H54 (cell line): ENCODE results near the gene ACSL5.
A peak's percentile ranks its signal among the peaks of the same experiment; 100 is the strongest.
"Not testable (repeated sequence)": the region's sequence is repeated elsewhere in the genome, so short reads cannot be mapped to it uniquely, and the experiment has no call there.

Source experiments
- DNase-seq: peaks from one replicate; pipeline ENCODE4 v3.0.0; 2011; ENCODE audit warnings: low spot score, mixed read lengths; ENCODE audit not compliant: insufficient read length
- FAIRE-seq: peaks from 3 replicates; lab custom pipeline; 2011; peaks lifted over from hg19 to GRCh38; lab: Jason Lieb, UNC
- POLR2A ChIP-seq: IDR thresholded peaks from 2 replicates; pipeline ENCODE4 v1.6.1; 2011; ENCODE audit warnings: low read depth, mild to moderate bottlenecking, low read length

Gene ACSL5

DNA sequence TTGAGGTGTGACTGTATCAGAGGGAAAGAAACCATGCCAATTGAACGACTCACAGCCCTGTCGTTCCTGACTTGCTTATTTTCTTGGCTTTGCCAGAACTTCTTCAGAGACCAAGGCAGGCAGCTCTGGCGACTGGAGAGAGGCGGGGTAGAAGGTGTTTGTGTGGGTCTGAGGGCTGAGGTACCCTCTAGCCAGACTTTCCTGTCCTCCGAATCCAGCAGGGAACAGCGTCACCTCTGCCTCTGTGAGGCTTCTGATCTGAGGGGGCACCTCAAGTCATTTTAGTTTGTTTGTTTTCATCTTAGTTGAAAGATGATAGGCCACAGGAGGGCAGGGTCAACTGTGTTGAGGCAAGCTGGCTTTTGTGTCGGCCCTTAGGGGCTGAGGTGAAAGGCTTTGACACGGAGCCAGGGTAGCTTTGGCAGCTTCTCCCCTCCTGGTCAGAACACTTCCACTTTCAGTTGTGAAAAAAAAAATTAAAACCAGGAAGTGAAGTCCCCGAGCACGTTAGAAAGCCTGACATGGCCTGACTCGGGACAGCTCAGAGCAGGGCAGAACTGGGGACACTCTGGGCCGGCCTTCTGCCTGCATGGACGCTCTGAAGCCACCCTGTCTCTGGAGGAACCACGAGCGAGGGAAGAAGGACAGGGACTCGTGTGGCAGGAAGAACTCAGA, 1.9 kb downstream of the ACSL5 start:
- FAIRE-seq (no peak), DNase-seq (no peak)
- no peak for TF ChIP-seq POLR2A

DNA sequence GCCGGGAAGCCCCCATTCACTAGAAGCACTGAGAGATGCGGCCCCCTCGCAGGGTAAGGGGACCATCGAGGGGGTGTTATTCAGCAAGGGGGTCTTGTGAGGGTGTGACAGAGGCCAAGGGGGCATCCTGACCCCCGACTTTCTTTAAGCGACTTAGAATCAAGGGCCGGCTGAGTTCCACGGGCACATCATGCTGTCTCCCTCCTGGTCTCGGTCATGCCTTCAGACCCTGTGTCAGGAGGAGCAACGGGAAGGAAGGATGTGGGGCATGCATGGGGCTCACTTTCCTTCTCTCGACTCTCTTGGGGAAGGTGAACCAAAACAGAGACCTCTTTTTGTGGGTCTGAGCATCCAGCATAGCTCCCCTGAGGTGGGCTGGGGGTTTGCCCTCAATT, 2.5 kb downstream of the ACSL5 start:
- no peak for DNase-seq
- no peak for TF ChIP-seq POLR2A
- FAIRE-seq = no peak

DNA sequence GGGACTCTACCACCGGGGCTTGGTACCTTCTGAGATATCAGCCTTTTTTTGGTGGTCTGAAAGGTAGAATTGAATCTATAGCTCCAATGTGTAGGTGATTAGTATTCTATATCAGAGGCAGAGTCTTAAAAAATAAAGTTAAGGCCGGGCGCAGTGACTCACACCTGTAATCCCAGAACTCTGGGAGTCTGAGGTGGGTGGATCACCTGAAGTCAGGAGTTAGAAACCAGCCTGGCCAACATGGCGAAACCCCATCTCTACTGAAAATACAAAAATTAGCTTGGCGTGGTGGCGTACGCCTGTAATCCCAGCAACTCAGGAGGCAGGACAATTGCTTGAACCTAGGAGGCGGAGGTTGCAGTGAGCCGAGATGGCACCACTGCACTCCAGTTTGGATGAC, 3.2 kb downstream of the ACSL5 start:
- not testable (repeated sequence) for DNase-seq, FAIRE-seq

DNA sequence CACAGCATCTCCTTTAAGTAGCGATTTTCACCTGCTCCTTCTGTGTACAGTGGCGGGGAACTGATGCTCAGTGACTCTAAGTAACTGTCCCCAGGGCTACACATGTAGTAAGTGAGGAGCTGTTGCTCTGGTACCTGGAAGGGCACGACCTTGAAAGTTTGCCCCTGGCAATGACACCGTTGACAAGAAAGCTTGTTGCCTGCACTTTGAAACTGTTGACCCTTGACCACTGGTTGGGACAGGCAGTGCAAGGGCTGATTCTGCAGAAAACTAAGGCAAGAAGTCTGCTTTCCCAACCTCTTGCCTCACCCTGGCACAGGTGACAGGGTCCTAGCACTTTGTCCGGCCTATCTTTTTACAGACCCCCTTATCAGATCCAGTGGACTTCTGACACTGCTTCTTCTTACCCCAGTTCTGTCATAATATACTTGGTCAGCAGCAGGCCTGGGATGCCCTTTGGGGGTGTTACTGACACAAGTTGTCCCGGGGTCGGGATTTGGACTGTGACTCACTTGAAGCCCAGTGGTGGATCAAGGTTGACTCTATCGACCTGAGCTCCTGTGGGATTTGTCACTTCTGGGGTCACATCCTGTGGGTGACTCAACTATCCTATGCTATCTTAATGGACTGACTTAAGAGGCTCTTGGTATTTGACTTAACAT, 5.8 kb downstream of the ACSL5 start:
- FAIRE-seq (no peak), DNase-seq (peak; percentile 53)
- 0 out of 2 replicates have a peak, but pooled peaks have one; percentile 1 for TF ChIP-seq POLR2A

DNA sequence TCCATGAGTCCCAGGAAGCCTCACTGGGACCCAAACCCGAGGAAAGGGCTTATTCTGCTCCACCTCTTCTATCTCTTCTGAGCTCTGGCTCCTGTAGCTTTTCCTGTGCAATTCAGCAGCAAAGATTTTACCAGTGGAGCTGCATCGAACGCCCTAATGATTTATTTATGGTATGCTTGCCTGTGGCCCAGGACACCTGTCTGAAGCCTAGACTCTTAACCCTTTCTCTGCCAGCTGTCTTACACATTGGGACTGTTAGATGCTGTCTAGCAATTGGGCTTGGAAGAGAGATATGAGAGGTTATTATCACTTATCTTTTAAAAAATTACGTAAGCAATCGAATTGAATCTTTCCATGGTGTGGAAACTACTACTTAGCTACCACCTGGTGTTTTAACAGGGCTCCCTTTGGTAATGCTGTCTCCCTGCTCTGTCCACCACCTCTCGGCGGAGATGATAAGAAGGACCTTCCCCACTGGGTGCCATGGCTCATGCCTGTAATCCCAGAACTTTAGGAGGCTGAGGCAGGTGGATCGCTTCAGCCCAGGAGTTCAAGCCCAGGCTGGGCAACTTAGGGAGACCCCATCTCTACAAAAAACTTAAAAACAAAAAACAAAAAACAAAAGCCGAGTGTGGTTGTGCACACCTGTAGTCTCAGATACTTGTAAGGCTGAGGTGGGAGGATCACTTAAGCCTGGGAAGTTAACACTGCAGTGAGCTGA, 8.8 kb downstream of the ACSL5 start:
- FAIRE-seq = no peak

DNA sequence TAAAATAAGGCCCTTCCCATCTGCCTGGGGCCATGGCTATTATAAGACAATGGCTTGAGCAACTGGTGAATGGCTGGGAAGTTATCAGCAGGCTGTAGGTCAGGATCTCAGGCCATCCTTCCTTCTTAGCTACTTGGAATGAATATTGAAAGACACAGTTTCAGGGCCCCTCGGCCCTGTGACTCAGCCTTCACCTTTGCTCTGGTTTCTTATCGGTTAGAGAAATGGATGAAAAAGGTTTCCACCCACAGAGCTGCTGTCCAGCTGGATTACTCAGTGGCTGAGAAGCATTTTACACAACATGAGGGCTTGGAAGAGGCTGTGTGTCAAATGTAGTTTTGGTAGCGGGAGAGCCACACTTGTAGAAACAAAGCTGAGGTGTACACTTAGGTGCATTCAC, 9.4 kb downstream of the ACSL5 start:
- peak; percentile 54 for DNase-seq
- FAIRE-seq = peak; percentile 48

More for the DNA sequence above, 8.8 kb downstream of the ACSL5 start:
- DNase-seq = no peak
- TF ChIP-seq POLR2A = no peak

DNA sequence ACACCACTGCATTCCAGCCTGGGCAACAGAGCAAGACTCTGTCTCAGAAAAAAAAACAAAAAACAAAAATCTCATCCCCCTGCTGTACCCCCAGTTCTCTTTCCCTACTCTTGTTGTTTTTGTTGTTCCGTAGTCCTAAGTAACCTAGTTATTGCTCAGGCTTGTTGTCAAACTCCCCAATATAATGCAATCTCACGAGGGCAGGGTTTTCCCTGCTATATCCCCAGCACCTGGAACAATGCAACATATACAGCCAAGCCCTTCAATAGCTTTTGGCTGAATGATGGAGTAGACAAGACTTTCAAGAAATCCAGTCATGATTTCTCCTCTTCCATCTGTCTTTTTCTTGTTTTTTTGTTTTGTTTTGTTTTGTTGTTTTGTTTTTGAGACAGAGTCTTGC, 10.2 kb downstream of the ACSL5 start:
- DNase-seq = no peak
- no peak for FAIRE-seq
- no peak for TF ChIP-seq POLR2A

More for the DNA sequence above, 9.4 kb downstream of the ACSL5 start:
- TF ChIP-seq POLR2A = no peak

DNA sequence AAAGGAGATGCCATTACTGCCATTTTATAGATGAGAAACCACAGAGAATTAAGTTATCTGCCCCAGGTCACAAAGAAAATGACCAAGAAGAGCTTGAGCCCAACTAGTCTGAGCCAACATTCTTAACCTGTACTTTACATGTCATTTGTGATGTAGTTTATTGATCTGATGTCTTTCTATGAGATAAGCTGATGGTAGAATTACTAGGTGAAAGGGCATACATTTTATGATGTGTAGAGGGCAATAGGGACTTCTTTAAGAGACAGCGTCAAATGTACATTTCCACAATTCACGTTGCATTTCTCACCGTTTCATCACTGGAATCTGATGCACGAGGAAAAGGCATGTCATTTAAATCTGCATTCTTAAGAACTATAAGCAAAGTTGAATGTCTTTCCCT, 11.3 kb downstream of the ACSL5 start:
- TF ChIP-seq POLR2A = no peak
- no peak for FAIRE-seq
- no peak for DNase-seq

DNA sequence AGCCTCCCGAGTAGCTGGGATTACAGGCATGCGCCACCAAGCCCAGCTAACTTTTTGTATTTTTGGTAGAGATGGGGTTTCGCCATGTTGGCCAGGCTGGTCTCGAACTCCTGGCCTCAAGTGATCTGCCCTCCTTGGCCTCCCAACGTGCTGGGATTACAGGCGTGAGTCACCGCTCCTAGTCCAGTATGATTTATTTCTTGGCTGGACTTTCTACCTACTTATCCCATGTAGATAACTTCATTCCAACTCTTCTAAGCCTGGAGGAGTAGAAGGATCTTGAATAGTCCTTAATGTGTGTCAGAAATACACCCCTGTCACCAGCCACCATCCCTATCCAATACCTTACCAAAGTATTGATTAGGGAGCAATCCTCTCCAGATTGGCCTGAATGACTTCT, 14.1 kb downstream of the ACSL5 start:
- not testable (repeated sequence) for FAIRE-seq, DNase-seq

DNA sequence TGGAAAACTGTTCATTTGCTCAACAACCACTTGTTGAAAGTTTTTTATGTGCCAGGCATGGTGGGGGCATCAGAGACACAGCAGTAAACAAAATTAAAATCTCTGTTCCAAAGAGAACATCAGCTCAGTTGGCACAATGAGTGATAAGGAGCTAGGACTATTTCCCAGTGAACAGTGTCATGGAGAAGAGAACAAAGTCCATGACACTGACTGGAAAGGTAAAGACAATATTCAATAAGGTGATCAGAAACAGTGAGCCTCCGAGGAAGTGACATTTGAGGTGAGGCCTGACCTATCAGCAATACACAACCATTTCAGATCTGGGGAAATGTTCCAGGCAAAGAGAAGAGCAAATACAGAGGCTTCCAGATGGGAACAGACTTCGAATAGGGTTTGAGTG, 14.6 kb downstream of the ACSL5 start:
- no peak for TF ChIP-seq POLR2A
- DNase-seq (no peak), FAIRE-seq (no peak)

DNA sequence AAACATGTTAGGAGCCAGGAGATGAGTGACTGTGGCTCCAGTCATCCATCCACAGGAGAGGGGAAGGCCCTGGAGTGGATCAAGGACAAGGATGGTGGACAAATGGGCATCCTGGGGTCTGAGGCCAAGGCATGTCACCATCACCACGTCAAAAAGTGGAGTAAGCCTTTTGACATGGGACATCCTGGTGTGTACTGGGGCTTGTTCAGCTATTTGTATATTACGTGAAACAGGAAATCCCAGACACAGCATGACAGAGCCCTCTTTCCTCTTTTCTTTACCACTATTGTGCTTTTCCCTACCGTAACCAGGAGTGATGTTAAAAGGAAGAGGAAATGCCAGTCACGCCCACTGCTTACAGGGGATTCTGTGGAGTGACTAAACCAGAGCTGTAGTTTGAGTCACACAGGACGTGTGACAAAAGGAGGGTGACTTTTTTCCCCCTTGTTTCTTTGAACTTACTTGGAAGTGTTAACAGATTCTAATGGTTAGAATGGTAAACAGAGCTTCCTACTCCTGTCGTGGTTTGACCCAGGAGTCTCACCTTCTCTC, 15.4 kb downstream of the ACSL5 start:
- FAIRE-seq (peak; percentile 87), DNase-seq (peak; percentile 47)
- no peak for TF ChIP-seq POLR2A

DNA sequence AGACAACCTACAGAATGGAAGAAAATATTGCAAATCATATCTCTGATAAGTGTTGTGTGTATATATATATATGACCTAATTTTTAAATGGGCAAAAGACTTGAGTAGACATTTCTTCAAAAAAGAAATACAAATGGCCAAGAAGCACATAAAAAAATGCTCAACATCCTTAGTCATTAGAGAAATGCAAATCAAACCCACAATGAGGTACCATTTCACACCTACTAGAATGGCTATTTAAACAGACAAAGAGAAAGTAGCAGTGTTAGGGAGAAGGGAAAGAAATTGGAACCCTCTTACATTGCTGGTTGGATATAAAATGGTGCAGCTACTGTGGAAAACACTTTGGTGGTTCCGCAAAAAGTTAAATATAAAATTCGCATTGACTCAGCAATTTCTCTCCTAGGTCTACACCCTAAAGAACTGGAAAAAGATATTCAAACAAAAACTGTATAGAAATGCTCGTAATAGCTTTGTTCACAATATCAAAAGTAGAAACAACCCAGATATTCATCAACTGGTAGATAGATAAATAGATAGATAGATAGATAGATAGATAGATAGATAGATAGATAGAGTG, 16.3 kb downstream of the ACSL5 start:
- no peak for TF ChIP-seq POLR2A
- FAIRE-seq (no peak), DNase-seq (no peak)

DNA sequence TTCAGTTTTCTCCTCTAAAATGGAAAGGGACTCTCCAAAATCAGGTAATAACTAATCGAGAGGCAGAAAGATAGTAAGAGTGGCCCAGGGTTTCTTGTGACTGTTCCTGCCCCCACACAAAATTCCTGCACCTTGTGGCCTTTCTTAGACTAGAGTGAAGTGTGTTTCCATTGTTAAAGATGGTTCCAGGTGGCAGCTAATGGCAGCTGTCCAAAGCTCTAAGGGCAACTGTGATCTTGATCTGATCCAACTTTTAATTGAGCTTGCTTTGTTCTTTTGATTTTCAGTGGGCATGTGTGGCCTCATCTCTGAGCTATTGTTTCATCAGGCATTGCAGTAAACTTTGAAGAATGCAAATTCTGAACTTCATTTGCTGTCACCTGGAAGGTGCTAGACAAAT, 19.4 kb downstream of the ACSL5 start:
- FAIRE-seq (no peak), DNase-seq (no peak)

DNA sequence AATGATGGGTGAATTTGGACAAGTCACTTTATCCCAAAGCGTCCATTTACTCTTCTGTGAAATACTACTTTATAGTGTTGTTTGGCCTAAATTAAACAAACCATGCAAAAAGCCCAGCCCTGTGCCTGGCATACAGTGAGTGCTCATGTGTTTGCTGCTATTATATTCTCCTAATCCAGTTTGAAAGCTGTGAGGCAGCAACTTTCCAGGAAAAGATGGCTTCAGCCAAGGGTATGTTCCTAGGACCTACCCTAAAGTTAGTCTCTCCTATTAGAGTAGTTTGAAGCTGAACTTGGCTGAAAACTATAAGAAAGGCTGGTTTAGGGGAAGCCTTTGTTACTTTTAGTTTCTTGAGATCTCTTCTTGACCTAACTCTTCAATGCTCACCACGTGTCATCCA, 19.9 kb downstream of the ACSL5 start:
- TF ChIP-seq POLR2A = no peak
- FAIRE-seq (no peak), DNase-seq (no peak)

More for the DNA sequence above, 19.4 kb downstream of the ACSL5 start:
- no peak for TF ChIP-seq POLR2A

DNA sequence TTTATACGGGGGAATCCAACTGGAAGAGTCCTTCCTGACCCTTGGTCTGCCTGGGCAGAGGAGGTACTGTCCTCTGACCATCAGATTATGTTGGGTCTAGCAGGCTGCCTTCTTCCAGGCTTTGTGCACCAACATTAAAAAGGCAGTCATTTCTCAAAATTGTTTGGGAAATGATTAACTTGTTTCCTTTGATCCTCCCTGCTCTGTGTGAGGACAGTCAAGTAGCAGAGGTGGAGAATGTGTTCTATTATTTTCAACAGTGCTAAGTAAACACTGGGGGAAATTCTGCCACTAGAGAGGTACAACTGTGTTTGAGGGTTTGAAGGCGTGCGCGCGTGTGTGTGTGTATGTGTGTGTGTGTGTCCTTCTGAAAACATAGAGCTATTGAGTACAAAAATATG, 20.6 kb downstream of the ACSL5 start:
- FAIRE-seq (no peak), DNase-seq (no peak)
- no peak for TF ChIP-seq POLR2A
